ENCODE results near the gene CORO2B.

The CORO2B gene

DNA sequence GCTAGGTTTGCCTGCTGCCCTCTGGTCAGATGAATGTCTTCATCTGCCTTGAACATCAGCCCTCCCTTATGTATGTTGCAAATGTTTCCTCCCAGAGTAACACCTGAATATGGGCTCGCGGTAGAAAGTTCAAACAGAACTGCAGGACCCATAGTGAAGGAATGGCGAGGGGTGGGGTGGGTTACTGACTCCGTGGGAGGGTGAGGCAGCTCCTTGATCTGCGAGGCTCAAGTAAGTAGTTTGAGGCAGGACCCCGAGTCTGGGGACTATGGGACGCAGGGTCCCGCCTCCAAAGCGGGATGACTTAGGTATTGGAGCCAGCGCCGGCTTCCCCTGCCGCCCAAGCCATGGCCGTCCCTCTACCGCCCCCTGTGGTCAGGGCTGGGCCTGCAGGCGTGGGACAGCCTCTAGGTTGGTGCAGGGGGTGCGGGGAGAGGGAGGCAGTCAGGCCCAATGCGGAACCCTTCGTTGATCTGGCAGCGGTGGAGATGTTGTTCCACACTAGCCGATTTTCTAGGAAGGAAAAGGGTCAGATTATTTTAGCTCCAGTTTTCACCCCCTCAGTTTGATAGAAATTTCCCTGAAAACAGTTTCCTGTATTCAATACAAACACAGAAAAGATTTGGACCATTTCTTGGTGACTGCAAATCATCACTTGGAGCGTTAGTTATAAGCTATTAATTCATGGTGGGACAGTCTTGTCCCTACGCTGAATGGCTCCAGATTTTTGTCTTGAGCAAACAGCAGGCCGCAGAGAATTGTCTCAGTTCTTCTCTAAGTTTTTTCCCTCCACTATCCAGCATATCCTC lies 72.3 kb downstream of the CORO2B start:
- DNase-seq (ENCODE audit: low read depth), result peak; percentile 13

DNA sequence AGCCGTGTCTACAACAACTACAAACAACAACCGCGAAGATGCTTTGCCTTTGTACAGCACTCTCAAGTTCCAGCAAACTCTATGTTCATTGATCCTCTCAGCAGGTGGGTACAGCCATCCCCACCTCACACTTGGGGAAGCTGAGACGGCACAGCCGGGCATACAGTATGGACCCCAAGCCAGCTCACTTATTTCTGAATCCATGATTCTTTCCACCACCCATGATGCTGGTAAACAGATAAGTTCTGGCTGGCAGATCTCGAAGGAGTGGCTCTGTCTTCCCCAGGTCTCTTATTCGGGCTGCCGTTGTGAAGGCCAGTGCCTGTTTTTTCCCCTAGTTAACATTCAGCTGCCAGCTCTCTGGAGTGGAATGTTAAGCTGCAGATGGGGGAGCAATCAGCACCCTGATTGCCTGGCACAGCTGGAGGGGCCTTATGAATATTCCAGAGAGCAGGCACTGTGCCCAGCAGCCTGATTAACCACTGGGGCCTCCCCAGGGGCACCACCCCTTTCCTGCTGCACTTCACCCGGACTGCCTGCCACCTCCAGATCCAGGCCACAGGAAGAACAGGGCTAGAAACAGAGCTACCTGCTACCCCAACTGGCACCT lies 73.2 kb downstream of the CORO2B start:
- no peak for DNase-seq (ENCODE audit: low read depth)

DNA sequence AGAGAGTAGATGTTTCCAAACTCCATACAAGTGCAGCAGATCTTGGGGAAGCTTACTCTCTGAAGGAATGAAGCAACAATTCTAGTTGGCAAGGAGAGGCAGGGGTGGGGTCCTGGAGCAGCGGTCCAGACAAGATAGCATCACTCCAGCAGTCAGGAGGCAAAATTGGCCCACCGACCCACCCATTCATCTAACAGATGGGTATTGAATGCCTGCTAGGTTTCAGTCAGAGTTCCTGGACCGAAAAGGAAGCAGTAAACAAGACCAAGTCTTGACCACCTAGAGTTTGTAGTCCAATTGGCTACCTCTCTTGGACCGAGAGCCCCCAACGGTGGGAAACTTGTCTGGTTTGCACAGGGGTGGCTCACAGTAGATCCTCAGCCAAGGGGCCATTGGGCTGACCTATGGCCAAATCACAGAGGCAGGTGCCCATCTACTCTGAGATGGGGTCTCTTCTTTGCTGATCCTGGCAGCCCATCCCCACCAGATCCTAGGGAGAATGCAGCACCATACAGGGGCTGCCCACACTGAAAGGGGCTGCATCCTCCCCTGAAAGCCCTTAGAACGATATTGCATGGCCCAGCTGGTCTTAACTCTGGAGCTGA lies 74.3 kb downstream of the CORO2B start:
- no peak for DNase-seq (ENCODE audit: low read depth)

GRCh38 chr15:68653801-68654200 lies 75.0 kb downstream of the CORO2B start:
- no peak for DNase-seq (ENCODE audit: low read depth)

GRCh38 chr15:68654786-68655560 lies 76.2 kb downstream of the CORO2B start:
- DNase-seq (ENCODE audit: low read depth), result no peak

DNA sequence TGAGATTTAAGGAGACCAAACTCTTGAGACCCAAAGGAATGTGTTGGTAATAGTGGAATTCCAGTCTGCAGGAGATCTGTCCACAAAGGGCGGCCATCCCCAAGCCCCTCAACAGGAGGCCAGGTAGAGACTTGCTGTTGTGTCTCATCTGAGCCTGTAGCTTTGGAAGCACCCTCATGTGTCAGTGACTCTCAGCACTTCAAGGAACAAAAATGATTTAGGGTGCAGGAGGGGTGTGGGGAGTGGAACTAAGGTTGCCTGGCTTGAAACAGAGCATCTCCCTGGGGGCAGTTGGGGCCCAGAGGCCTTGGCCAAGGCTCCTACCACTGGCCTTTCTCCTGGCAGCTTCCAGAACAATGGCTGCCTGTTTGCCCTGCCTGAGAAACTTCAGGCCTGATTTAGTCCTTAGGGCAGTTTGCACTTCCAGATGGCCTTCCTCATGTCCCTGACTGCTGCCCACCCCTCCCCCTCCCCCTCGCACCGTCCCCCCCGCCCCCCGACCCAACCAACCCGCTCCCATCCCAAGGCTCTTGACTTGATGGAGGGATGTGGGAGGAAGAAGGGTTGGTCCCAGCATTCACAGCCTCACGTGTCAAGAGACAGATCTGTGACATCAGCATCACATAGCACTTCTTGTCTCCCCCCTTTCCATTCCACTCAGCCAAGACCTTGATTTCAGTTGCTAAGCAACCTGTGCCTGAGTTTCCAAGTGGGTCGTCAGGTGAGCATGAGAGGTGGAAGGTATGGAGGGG lies 77.1 kb downstream of the CORO2B start:
- no peak for DNase-seq (ENCODE audit: low read depth)

- DNase-seq (ENCODE audit: low read depth), result no peak
Measured at GRCh38 chr15:68656438-68656739, 77.6 kb downstream of the CORO2B start.

GRCh38 chr15:68658151-68658550 lies 79.4 kb downstream of the CORO2B start:
- no peak for DNase-seq (ENCODE audit: low read depth)

DNA sequence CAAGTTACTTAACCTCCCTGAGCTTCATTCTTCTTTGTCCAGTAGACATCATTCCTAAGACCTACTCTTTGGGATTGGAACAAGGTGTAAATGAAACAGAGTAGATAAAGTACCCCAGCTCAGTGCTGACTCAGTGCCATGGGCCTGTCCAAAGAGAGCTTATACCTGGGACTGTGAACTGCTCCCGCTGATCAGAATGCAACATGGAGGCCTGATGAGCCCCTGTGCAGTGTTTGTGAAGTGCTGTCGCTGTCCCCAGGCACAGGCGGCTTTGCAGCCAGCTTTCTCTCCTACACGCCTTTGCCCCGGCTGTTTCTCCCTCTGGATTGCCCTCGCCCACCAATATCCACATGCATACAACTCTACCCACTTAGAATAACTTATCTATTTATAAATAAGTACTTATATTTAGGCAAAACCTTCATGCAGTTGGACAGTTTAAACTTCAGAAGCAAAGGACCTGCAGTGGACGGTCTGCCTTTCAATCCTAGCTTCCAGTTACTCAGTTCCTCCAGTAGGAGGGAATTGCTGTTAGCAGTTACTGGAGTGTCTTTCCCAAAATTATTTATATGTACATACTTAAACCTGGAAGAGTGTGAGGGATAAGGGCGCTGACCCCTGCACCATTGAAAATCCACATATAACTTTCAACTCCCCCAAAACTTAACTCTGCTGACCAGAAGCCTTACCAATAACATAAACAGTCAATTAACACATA lies 80.0 kb downstream of the CORO2B start:
- DNase-seq (ENCODE audit: low read depth), result no peak

GRCh38 chr15:68663526-68663925 lies 84.7 kb downstream of the CORO2B start:
- no peak for DNase-seq (ENCODE audit: low read depth)

- DNase-seq (ENCODE audit: low read depth), result no peak
Measured at GRCh38 chr15:68666120-68666811, 87.5 kb downstream of the CORO2B start.

GRCh38 chr15:68666812-68667450 lies 88.1 kb downstream of the CORO2B start:
- no peak for DNase-seq (ENCODE audit: low read depth)

DNA sequence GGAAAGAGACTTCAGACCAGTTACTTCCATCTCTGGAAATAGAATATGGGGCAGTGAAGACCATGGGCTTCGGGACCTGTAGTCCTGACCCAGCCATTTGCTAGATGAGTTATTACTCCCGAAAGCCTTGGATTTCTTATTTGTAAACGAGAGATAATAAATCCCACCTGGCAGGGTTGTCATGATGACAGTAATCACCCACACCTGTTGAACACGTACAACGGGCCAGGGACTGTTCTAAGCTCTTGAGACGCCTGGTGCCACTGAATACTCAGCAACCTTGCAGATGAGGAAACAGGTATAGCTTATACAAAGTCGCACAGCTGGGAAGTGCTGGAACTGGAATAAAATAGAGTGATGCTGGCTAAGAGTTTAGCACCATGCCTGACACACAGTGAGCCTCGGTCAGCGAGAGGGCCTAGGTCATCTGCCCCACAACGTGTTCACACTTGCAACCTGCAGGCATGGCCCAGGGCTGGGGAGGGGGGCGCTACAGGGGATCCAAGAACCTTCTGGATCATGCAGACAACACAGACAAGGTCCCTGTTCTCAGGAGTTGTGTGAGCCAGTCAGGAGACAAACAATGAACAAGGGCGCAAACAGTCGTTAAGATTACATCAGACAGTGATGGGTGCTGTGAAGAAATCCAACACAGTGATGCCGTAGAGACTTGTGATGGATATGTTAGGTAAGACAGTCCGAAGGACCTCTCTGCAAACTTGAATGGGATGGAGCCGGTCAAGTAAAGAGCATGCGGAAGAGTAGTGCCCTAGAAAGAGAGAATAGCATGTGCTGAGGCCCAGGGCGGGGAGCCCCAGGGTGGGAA lies 89.2 kb downstream of the CORO2B start:
- DNase-seq (ENCODE audit: low read depth), result no peak

GRCh38 chr15:68668926-68669600 lies 90.3 kb downstream of the CORO2B start:
- DNase-seq (ENCODE audit: low read depth), result no peak

DNA sequence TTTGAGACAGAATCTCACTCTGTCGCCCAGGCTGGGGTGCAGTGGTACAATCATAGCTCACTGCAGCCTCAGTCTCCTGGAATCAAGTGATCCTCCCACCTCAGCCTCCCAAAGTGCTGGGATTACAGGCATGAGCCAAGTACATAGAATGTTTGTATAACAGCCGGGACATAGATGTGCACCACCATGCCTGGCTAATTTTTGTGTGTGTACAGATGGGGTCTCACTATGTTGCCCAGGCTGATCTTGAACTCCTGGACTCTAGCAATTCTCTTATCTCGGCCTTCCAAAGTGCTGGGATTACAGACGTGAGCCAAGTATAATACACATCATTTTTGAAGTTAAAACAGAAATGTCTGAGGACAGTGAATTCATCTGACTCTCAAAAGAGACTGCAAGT lies 93.5 kb downstream of the CORO2B start:
- no peak for DNase-seq (ENCODE audit: low read depth)

DNA sequence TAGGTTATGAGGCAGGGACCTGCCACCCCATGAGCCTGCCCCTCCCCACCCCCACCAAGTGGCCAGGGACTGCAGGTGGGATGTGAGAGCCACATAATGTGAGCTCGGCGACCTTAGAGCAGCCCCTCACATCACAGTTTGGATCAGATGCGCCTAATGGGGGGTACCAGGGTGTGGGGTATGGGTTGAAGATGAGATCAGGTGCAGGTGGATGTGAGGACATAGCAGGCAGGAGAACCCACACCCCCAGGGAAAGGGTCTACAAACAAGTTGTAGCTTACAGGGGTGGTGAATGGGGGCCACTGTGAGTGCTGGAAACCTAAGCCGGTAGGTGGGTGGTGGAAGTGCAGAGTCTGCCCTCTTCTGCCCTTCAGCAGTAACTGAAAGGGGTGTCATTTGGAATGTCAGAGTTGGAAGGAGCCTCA lies 94.0 kb downstream of the CORO2B start:
- DNase-seq (ENCODE audit: low read depth), result no peak

DNA sequence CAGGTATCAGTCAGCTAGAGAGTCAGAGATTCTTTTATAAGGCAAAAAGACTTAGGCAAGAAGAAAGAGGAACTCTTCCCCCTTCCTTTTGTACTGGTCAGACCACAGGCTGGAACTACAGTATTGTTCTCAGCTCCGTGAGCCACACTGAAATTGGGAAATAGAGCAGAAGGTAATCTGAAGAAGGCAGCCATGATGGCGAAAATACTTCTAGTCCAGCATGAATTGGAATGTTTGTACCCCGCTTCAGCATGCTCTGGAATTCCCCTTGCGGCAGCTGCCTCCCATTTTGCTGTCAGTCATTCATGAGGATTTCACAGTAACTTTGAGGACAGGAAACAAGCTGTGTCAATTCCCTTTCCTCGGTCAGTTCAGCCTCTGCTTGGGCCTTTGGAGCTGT lies 96.2 kb downstream of the CORO2B start:
- DNase-seq (ENCODE audit: low read depth), result no peak

GRCh38 chr15:68676011-68676605 lies 97.3 kb downstream of the CORO2B start:
- no peak for DNase-seq (ENCODE audit: low read depth)
